H1 (cell line): ENCODE measurements around the gene SAMD14. TPM values are rescaled to one million over a fixed set of nuclear protein-coding genes. Genes with fewer than 3 reads are reported as not detected.

Source experiments
- CEBPB ChIP-seq: IDR thresholded peaks from 2 replicates; pipeline ENCODE4 v1.6.1; 2012; ENCODE audit warnings: low read depth, low read length
- EZH2 ChIP-seq: fragments of 200-600 bp; sonication (generic); IDR thresholded peaks from 2 replicates; pipeline ENCODE4 v1.7.1; 2012; ENCODE audit warnings: low read depth, mild to moderate bottlenecking, moderate library complexity, low read length, inconsistent platforms; ENCODE audit not compliant: severe bottlenecking
- KDM5A ChIP-seq: fragments of 200-600 bp; IDR thresholded peaks from 2 replicates; pipeline ENCODE4 v1.7.1; 2012; ENCODE audit warnings: mild to moderate bottlenecking, low read length, inconsistent platforms, mixed read lengths
- MAFK ChIP-seq: IDR thresholded peaks from 2 replicates; pipeline ENCODE4 v1.6.1; 2012; ENCODE audit warnings: low read depth, mild to moderate bottlenecking, improper control_type of control experiment, low read length
- PHF8 ChIP-seq: fragments of 200-600 bp; sonication (generic); conservative IDR thresholded peaks from 2 replicates; pipeline ENCODE4 v1.7.1; 2012; ENCODE audit warnings: low read depth, mild to moderate bottlenecking, inconsistent platforms, low read length, moderate library complexity
- POLR2AphosphoS5 ChIP-seq: IDR thresholded peaks from 2 replicates; pipeline ENCODE4 v1.6.1; 2011; ENCODE audit warnings: low read depth, low read length
- RXRA ChIP-seq: IDR thresholded peaks from 2 replicates; pipeline ENCODE4 v1.6.1; 2011; ENCODE audit warnings: low read depth, mild to moderate bottlenecking, low read length, moderate library complexity; ENCODE audit not compliant: insufficient read depth
- SIRT6 ChIP-seq: IDR thresholded peaks from one replicate; pipeline ENCODE4 v1.7.1; 2012; ENCODE audit warnings: low read length, inconsistent platforms
- SP2 ChIP-seq: IDR thresholded peaks from 2 replicates; pipeline ENCODE4 v1.6.1; 2012; ENCODE audit warnings: mild to moderate bottlenecking, low read length, inconsistent platforms
- TBP ChIP-seq: IDR thresholded peaks from 2 replicates; pipeline ENCODE4 v1.6.1; 2011; ENCODE audit warnings: low read depth, low read length, improper control_type of control experiment
- polyA plus RNA-seq, 7 experiments: library from polyadenylated mRNA; depleted of rRNA in 3 of 7; stranded (reverse) in 5 of 7; unstranded in 2 of 7; fragments of >200 nt in 5 of 7; fragments of 200-250 nt in 2 of 7; gene quantifications; 1 replicate in 5 of 7; 2 replicates in 1 of 7; 4 replicates in 1 of 7; pipeline versions ENCODE4 v1.2.1 to v1.2.3, GENCODE V29; 2011 to 2013; ENCODE audit warnings: missing spikeins in 2 of 7, mixed read lengths in 2 of 7
- total RNA-seq: library from RNA; stranded (reverse); fragmentation: NEBNext Ultra II Directional; extraction: Animal tissue kit (Norgen Biotek cat#: 25700); gene quantifications from 2 replicates; pipeline ENCODE4 v1.2.1, GENCODE V29; 2021
- TF ChIP-seq, protein P1 (sequence below): IDR thresholded peaks from 2 replicates; pipeline ENCODE4 v1.6.1; 2011; ENCODE audit warnings: low read depth, mild to moderate bottlenecking, low read length; ENCODE audit not compliant: insufficient read depth

The SAMD14 gene
- total and polyA plus RNA-seq, 2 of the 8 experiments (the other 6 are each of a cell fraction or from before 2014, with no cell fraction given) = 5.7 to 5.8 TPM

DNA sequence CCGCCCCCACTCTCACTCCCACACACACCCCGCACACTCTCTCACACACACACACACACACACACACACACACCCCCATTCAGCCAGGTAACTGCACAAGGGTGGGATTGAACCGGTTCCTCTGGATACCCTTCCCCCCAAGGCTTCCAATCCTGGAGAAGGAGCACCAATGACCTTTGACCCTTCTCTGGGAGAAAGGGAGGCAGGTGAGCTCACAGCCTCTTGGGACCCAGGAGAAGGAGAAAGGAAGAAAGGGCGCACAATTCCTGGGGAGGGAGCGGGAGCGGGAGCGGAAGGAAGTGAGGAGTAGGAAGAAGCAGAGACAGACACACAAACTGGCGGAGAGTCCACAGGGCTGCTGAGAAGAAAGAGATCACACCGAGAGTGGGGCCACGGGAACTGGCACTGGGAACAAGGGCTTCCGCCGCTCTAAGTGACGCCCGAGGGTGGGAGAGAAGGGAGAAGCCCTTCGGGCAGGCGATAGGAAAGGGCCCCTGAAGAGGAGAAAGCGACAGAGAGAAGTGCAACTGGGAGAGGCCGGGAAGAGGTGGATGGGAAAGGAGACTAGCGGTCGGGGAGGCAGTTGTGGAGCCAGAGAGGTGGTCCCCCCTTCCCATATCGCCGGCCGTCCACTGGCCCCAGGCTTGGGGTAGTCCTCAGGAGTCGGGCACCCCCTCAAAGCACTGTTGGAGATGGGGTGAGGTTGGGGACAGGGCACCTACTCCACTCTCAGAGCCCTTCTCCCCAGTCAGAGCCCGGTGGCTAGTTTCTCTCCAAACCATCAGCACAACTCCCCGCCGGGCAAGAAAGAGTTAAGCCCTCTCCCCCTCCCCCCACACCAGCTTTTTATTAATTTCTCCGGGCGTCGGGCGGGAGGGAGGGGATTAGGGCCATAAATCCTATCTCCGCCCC, 1.3 kb downstream of the SAMD14 start (continued):
- TF ChIP-seq, protein P1, sequence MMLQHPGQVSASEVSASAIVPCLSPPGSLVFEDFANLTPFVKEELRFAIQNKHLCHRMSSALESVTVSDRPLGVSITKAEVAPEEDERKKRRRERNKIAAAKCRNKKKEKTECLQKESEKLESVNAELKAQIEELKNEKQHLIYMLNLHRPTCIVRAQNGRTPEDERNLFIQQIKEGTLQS = no peak
- TF ChIP-seq EZH2 (no peak), TBP (no peak), PHF8 (no peak), RXRA (no peak), SP2 (no peak), POLR2AphosphoS5 (no peak), CEBPB (no peak), SIRT6 (no peak), MAFK (no peak), KDM5A (no peak)
